ENCODE results near the gene FUT6.

DNA sequence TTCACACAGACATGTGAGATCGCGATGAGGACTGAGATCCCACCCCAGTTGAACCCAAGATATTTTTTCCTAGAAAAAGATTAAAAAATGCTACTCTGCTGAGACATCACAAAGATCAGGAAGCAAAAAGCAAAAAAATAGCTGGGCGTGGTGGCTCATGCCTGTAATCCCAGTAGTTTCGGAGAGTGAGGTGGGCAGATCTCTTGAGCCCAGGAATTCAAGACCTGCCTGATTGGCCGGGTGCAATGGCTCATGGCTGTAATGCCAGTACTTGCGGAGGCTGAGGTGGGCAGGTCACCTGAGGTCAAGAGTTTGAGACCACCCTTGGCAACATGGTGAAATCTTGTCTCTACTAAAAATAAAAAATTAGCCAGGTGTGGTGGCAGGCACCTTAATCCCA lies 10.7 kb upstream of the FUT6 start:
- TF ChIP-seq POLR2A (IDR thresholded peaks at IDR 0.05), result no peak
- TF ChIP-seq, protein P1, sequence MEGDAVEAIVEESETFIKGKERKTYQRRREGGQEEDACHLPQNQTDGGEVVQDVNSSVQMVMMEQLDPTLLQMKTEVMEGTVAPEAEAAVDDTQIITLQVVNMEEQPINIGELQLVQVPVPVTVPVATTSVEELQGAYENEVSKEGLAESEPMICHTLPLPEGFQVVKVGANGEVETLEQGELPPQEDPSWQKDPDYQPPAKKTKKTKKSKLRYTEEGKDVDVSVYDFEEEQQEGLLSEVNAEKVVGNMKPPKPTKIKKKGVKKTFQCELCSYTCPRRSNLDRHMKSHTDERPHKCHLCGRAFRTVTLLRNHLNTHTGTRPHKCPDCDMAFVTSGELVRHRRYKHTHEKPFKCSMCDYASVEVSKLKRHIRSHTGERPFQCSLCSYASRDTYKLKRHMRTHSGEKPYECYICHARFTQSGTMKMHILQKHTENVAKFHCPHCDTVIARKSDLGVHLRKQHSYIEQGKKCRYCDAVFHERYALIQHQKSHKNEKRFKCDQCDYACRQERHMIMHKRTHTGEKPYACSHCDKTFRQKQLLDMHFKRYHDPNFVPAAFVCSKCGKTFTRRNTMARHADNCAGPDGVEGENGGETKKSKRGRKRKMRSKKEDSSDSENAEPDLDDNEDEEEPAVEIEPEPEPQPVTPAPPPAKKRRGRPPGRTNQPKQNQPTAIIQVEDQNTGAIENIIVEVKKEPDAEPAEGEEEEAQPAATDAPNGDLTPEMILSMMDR (IDR thresholded peaks at IDR 0.05), result no peak
- TF ChIP-seq POLR2AphosphoS5 (IDR thresholded peaks at IDR 0.05), result no peak
- no peak for TF ChIP-seq EP300 (IDR thresholded peaks at IDR 0.05)
